Measurements from ENCODE around the gene KCNK16. TPM values are rescaled to one million over a fixed set of nuclear protein-coding genes. Genes with fewer than 3 reads are reported as not detected.

KCNK16 gene
- total RNA-seq, 1 experiment from 2014 or later, result not detected

GRCh38 chr6:39341352-39341751 is 18.9 kb upstream of the KCNK16 start:
- ATAC-seq (no peak), DNase-seq (ENCODE audit: low read depth, low spot score) (no peak)
- TF ChIP-seq CTCF (IDR thresholded peaks at IDR 0.05), result no peak
- ChIA-PET POLR2A (no interaction called here), CTCF (no interaction called here)
- H3K4me3 ChIP-seq (ENCODE audit: low read depth in 2 of 2, low read length in 2 of 2), result no peak overlapping the region
- no peaks in the 10 kb centered on the region for H3K36me3 ChIP-seq (ENCODE audit: control insufficient read depth, insufficient read depth, low read length)
- intact Hi-C loops (cut with micrococcal nuclease; ENCODE audit: unreplicated experiment) (no loop called here), in situ Hi-C loops (cut with HindIII; ENCODE audit: low pct_unique_long_range_greater_than_20kb, low sequenced_read_pairs) (no loop called here)
- BruUV-seq (replicated peaks), result no TSS peak
- H3K9me3 ChIP-seq (ENCODE audit: control insufficient read depth, insufficient read depth, low read depth, low read length), result no peaks in the 10 kb centered on the region
- no peak overlapping the region for H3K27ac ChIP-seq (ENCODE audit: low read length)
- no peaks in the 10 kb centered on the region for H3K4me1 ChIP-seq (ENCODE audit: control insufficient read depth, insufficient read depth, low read length)
- peaks cover 6% of the 10 kb centered on the region; the same call in 1 of the 2 replicates for H3K27me3 ChIP-seq (ENCODE audit: control insufficient read depth, insufficient read depth, low read length)

- intact Hi-C loops (cut with micrococcal nuclease; ENCODE audit: unreplicated experiment) (no loop called here), in situ Hi-C loops (cut with HindIII; ENCODE audit: low pct_unique_long_range_greater_than_20kb, low sequenced_read_pairs) (no loop called here)
- ChIA-PET POLR2A (no interaction called here), CTCF (no interaction called here)
- H3K36me3 ChIP-seq (ENCODE audit: control insufficient read depth, insufficient read depth, low read length), result no peaks in the 10 kb centered on the region
- H3K27ac ChIP-seq (ENCODE audit: low read length), result no peak overlapping the region
- ATAC-seq (no peak), DNase-seq (ENCODE audit: low read depth, low spot score) (no peak)
- H3K4me1 ChIP-seq (ENCODE audit: control insufficient read depth, insufficient read depth, low read length), result no peaks in the 10 kb centered on the region
- H3K4me3 ChIP-seq (ENCODE audit: low read depth in 2 of 2, low read length in 2 of 2), result no peak overlapping the region
- no peaks in the 10 kb centered on the region for H3K9me3 ChIP-seq (ENCODE audit: control insufficient read depth, insufficient read depth, low read depth, low read length)
- peaks cover 6% of the 10 kb centered on the region; the same call in 1 of the 2 replicates for H3K27me3 ChIP-seq (ENCODE audit: control insufficient read depth, insufficient read depth, low read length)
- TF ChIP-seq CTCF (IDR thresholded peaks at IDR 0.05) (no peak), SIN3A (IDR thresholded peaks at IDR 0.05; ENCODE audit: borderline replicate concordance, insufficient read depth, low read depth, low read length) (no peak), POLR2AphosphoS5 (IDR thresholded peaks at IDR 0.05; ENCODE audit: low read depth, low read length) (no peak), TCF7L2 (IDR thresholded peaks at IDR 0.05; ENCODE audit: low read depth, low read length) (no peak)
- TF ChIP-seq, protein P1, sequence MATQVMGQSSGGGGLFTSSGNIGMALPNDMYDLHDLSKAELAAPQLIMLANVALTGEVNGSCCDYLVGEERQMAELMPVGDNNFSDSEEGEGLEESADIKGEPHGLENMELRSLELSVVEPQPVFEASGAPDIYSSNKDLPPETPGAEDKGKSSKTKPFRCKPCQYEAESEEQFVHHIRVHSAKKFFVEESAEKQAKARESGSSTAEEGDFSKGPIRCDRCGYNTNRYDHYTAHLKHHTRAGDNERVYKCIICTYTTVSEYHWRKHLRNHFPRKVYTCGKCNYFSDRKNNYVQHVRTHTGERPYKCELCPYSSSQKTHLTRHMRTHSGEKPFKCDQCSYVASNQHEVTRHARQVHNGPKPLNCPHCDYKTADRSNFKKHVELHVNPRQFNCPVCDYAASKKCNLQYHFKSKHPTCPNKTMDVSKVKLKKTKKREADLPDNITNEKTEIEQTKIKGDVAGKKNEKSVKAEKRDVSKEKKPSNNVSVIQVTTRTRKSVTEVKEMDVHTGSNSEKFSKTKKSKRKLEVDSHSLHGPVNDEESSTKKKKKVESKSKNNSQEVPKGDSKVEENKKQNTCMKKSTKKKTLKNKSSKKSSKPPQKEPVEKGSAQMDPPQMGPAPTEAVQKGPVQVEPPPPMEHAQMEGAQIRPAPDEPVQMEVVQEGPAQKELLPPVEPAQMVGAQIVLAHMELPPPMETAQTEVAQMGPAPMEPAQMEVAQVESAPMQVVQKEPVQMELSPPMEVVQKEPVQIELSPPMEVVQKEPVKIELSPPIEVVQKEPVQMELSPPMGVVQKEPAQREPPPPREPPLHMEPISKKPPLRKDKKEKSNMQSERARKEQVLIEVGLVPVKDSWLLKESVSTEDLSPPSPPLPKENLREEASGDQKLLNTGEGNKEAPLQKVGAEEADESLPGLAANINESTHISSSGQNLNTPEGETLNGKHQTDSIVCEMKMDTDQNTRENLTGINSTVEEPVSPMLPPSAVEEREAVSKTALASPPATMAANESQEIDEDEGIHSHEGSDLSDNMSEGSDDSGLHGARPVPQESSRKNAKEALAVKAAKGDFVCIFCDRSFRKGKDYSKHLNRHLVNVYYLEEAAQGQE (IDR thresholded peaks at IDR 0.05; ENCODE audit: insufficient read depth in 1 of 2, low read depth in 2 of 2, low read length in 1 of 2), result no peak
- no TSS peak for BruUV-seq (replicated peaks)
Observed at GRCh38 chr6:39339868-39340550, 17.5 kb upstream of the KCNK16 start.
